Measurements from ENCODE around the gene DNAH11. TPM values are rescaled to one million over a fixed set of nuclear protein-coding genes. Genes with fewer than 3 reads are reported as not detected.
"Not testable (repeated sequence)": the region's sequence is repeated elsewhere in the genome, so short reads cannot be mapped to it uniquely, and the experiment has no call there.

The DNAH11 gene
- total RNA-seq, 1 donor from 2014 or later = 0.13 TPM

DNA sequence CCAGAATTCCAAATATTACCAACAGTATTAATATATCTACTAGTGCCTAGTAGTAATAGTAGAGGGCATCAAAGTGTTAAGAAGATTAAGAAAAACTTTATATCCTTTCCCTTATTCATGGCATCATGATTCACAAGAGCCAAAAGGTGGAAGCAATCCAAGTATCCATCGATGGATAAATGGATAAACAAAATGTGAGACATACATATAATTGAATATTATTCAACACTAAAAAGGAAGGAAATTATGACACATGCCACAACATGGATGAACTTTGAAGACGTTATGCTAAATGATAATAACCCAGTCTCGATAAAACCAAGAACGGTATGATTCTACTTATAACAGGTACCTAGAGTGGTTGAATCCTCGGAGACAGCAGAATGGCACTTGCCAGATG, 379.8 kb downstream of the DNAH11 start:
- peak in 1 of 2 donors; percentile 34 for DNase-seq (ENCODE audit: low read depth in 2 of 2)

DNA sequence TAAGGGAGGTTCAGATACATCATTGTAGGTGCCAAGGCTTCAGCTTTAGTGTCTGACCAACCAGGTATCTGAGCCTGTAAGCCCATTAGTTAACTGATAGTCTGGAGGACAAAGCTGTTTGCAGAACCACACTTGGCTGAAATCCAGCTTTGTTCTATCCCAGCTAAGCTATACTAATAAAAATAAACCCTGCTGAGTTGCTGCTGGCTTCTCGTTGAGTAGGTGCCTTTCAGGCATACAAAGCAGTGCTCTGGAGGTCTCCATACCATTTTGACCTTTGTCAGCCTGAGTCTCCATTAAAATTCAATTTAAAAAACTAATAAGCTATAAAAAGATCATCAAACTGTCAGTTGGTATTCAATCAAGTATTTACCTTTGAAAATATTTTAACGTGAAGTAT, 380.8 kb downstream of the DNAH11 start:
- peak; percentile 68 to 88 for DNase-seq (ENCODE audit: low read depth in 2 of 2)

DNA sequence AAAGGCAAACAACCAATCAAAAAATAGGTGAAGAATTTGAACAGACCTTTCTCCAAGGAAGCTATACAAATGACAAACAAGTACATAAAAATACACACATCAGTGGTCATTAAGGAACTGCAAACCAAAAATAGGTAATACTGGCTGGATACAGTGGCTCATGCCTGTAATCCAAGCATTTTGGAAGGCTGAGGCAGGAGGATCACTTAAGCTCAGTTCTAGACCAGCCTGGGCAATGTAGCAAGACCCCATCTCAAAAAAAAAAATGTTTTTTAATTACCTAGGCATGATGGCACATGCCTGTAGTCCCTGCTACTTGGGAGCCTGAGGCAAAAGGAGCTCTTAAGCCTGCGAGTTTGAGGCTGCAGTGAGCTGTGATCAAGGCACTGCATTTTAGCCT, 383.6 kb downstream of the DNAH11 start:
- DNase-seq (ENCODE audit: low read depth in 2 of 2) = no peak

DNA sequence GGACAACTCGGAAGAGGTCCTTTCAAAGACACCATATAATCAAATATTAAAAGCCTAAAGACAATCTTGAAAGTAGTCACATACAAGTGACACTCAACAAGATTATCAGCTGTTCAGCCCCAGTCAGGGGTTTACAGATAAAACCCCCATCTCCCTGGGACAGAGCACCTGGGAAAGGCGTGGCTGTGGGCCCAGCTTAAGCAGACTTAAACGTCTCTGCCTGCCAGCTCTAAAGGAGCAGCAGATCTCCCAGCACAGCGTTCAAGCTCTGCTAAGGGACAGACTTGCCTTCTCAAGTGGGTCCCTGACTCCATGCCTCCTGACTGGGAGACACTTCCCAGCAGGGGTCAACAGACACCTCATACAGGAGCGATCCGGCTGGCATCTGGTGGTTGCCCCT, 384.9 kb downstream of the DNAH11 start:
- no peak for DNase-seq (ENCODE audit: low read depth in 2 of 2)

DNA sequence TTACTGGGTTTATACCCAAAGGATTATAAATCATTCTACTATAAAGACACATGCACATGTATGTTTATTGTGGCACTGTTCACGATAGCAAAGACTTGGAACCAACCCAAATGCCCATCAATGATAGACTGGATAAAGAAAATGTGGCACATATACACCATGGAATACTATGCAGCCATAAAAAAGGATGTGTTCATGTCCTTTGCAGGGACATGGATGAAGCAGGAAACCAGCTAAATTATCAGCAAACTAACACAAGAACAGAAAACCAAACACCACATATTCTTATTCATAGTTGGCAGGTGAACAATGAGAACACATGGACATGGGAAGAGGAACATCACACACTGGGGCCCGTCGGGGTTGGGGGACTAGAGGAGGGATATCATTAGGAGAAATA, 390.5 kb downstream of the DNAH11 start:
- not testable (repeated sequence) for DNase-seq (ENCODE audit: low read depth in 2 of 2)

DNA sequence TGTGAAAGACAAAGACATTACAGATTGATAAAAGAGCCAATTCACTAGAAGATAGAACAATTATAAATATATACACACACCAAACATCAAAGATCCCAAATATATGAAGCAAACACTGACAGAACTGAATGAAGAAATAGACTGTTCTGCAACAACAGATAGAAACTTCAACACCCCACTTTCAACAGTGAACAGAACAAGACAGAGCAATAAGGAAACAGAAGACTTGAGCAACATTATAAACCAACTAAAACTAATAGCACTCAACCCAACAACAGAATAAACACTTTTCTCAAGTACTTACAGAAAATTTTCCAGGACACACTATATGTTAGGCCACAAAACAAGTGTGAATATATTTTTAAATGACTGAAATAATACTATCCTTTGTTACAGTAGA, 392.0 kb downstream of the DNAH11 start:
- no peak for DNase-seq (ENCODE audit: low read depth in 2 of 2)

DNA sequence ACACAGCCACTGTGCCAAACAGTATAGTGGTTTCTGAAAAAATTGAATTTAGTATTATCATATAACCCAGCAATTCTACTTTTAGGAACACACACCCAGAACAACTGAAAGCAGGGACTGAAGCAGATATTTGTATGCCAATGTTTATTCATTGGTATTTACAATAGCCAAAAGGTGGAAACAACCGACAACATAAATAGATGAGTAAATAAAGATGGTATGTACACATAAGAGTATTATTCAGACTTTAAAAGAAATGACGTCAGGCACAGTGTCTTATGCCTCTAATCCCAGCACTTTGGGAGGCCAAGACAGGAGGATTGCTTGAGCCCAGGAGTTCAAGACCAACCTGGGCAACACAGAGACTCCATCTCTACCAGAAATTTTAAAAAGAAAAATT, 395.6 kb downstream of the DNAH11 start:
- no peak for DNase-seq (ENCODE audit: low read depth in 2 of 2)

DNA sequence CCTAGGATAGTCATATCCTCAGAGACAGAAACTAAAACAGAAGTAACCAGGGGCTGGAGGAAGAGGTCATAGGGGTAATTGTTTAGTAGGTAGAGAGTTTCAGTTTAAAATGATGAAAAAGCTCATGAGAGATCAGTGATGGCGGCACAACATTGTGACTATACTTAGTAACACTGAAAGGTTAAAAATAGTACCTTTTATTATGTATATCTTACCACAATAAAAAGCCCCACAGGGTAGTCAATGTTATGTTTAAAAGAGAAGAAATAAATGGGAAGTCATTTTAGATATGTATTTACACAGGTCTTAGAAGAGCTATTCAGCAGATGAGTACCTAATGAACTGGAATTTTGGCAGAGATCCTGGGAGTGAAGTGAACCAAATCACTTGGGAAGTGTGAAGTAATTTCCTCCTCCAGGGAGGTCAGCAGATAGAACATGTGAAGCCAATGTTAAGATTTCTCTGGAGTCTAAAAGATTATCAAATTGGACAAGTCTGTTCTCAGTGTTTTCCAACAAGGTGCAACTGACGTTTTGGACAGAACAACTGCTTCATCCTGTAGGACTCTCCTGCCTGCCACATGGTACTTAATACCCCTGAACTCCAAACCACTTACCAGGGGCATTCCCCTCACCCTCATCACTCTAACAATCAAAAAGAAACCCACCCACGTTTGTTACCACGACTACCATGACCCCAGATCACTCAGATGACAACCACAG, 396.5 kb downstream of the DNAH11 start:
- peak in 1 of 2 donors; percentile 73 for DNase-seq (ENCODE audit: low read depth in 2 of 2)

DNA sequence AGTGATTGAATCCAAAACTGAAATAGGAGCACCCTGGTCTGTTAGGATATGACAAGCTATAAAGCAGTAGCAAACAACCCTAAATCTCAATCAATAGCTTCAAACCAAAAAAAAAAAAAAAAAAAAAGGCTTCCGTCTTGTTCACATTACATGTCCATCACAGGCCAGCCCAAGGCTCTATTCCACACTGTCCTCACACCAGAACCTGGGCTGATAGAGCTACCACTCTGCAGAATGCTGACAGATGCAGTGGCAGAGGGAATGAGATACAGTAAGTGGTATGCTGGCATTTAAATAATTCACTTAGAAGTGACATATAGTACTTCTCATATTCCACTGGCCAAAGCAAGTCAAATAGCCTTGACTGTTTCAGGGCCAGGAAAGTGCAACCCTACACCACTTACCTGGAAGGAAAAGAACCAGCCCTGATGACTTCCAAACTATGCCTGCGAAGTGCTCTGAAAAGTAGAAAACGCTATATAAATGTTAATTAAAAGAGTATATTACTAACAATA, 397.1 kb downstream of the DNAH11 start:
- DNase-seq (ENCODE audit: low read depth in 2 of 2) = no peak

DNA sequence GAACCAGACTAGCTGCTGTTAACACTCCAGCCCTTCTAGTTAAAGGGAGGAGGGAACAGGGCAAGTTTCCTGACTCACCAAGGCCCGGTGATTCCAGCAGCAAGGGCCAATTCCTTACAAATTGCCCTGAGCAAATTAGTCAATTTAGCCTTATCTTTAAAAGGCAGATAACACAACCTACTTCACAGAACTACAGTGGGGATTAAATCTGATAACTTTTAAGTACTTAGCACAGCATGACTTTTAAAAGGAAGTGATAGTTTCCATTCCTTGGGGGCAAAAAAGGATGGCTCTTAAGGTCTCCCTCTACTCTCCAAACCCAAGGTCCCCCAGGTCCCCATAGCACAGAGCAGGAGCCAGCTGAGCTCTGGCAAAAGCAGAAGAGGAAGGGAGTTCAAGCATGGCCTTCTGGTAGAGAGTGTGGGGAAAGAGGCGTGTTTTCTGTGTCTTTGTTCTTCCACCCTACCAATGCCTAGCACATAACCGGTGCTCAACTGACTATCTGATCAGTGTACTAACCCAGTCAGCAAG, 398.8 kb downstream of the DNAH11 start:
- no peak for DNase-seq (ENCODE audit: low read depth in 2 of 2)

DNA sequence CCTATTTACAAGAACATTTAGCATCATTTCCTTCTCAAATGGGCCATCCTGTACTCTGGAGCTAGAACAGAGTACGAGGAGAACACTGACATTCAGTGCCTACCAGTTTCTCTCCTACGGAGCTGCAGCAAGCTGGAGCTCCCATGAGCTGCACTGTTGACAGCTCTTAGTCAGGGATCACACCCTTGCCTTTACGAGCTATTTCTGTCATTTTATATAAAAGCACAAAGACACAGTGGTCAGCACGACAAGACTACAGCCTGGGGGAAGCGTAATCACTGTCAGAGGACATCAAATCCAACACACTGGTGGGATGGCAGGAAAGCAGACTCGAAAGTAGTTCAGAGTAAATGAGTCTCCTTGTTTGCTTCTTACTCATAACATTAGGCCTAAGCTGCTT, 400.1 kb downstream of the DNAH11 start:
- DNase-seq (ENCODE audit: low read depth in 2 of 2) = no peak

DNA sequence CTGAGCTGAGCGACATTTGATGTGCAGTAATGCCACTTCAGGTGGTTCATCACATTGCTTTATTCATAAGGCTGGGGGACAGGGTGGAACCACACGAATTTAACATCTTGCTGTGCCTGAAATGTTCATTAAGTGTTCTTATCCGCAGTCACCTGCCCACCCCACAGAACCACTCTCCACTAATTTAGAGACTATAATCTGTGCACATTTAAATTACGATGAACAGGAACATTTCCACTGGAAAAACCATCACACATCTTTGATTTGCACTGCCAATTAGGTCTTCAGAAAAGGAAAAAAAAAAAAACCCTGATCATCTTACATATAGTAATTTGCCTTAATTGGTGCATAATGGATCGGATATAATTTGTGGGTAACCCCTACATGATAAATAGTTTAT, 400.6 kb downstream of the DNAH11 start:
- DNase-seq (ENCODE audit: low read depth in 2 of 2) = no peak

DNA sequence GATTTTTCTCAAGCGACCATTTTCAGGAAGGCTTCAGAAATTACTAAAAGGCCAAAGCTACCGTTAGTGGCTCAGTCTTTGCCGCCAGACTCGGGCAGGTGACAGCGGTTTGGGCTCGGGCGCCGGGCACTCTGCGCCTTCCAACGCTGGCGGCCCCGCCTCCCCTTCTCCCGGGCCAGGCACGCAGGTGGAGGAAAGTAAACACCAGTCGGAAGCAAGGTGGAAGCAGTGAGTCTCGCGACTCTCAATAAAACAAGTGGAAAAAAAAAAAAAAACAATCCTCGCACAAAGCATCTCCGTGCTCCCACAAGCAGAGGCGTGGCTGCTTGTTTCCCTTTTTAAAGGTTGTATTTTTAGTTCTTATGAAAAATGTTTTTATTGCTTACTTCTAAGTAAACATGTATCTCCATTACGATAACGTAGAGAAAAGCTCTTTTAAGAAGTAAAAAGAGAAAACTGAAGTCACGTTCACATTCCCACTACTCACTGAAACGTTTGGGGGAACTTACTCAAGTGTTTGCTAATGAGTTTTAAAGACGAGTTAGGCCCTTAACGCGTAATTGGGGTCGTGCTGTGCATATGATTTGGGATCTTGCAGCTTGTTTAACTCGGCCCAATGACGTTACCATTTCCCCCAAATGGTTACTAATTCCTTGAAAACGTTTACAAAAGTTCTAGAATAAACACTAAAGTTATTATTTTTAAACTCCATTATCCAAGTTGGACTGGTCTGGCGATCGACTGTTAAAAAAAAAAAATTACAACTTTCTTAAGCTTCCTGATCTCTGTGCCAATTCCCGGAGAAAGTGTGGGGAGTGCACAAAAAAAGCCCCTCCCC, 402.0 kb downstream of the DNAH11 start:
- peak in 1 of 2 donors; percentile 34 for DNase-seq (ENCODE audit: low read depth in 2 of 2)

DNA sequence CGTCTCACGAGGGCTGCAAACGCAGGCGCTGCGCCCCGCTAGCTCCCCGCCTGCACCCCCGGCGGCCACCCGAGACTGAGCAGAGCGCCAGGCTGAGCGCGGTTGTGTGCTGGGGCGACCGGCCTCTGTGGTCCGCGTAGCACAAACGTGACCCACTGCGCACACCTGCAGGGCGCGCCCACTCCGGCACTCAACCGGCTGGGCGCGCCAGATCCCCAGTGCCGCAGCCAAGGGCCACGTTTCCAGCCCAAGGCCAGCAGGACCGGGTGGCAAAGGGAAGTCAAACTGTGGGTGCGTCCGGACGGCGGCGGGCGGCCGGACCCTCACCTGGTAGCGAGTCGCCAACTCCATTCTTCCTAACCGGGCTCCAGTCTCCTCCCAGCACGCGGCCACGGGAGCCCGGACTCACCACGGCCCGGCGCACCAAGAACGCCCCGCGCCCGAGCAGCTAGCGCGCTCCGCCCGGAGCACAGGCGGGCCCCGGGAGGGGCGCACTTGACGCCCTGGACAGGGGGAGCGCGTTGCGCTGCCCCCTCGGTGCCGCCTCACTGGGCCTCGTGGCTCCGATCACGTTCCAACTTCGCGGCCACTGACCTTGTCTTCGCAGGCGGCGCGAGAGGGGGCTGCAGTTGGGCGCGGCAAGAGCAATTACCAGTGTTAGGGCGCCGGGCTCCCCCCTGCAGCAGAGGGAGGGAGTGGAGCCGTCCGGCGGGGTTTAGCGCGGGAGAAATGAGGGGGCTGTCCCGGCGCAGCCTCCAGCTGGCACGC, 402.8 kb downstream of the DNAH11 start, which contains the start of gene CDCA7L:
Gene CDCA7L (minus strand): TSS at position 446 of the 768 bp plus-strand sequence. CDS start 95 bp downstream, at position 351.
- DNase-seq (ENCODE audit: low read depth in 2 of 2) = peak in 1 of 2 donors; percentile 81

DNA sequence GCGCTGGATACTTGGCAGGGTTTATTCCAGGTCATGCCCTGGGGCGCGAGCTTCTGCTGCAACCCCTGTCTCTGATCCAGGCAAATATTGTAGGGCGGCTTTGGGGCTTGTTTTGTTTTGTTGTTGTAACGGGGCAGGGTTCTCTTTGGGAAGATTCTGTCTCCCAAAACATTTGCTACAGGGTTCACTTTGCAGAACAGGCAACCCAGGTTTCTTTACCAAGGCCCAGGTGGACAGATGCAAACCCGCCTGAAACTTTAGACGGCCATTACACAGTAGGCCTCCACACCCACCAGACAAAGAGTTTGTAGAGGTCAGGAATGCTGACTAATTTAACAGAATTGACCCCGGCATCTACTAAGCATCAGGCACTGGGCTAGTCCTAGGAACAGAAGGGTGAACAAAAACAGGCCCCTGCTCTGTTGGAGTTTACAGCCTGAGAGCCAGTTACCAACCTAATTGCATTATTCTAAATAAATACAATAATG, 403.4 kb downstream of the DNAH11 start:
- no peak for DNase-seq (ENCODE audit: low read depth in 2 of 2)

DNA sequence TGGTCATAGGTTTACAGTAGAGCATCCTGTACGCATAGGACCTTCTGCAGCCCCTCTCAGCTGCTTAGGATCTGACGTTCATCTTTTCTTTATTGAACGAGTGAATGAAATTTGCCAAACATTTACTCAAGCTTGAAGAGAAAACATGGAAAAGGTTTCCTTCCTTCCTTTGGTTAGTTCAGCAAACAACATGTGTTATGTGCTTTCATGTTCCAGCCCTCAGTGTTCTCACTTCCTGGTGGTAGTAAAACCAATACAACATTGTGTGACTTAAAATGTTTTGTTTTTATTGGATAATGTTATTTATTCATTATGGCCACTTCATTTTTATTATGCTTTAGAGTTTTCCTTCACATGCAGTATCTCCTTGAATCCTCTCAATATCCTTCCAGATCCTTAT, 404.2 kb downstream of the DNAH11 start:
- DNase-seq (ENCODE audit: low read depth in 2 of 2) = peak in 1 of 2 donors; percentile 57

DNA sequence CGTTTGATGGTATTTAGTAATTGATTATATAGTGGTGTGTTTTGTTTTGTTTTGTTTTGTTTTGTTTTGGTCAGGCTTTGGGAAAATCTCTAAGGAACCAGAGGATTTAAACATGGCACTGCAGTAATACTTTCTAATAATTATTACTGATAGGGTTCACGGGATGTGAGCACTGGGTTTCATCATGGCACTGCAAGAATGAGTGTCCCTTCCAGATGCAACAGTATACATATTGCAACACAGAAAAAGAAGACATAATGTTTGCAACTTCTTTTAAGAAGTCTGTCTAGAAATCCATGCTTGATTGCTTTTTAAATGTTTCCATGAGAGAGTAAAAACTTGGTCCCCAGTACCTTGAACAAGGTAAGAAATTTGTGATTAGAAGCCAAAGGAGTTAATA, 405.1 kb downstream of the DNAH11 start:
- no peak for DNase-seq (ENCODE audit: low read depth in 2 of 2)

DNA sequence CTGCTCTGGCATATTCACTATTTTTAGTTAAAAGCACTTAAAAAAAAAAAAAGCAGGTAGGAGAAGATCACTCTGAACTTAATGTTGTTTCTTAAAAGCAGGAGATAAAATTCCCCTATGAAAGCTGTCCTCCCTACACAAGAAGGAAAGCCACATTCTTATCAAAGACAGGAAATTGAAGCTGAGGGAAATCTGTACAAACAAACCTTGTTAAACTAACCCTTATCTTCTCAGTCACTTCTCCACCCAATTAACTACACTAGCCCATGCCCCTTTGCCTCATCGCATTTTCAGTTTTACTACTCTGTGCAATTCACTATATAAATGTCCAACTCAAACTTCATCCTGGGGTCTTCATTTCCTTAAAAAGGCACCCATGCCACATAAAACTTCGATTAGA, 405.5 kb downstream of the DNAH11 start:
- no peak for DNase-seq (ENCODE audit: low read depth in 2 of 2)

DNA sequence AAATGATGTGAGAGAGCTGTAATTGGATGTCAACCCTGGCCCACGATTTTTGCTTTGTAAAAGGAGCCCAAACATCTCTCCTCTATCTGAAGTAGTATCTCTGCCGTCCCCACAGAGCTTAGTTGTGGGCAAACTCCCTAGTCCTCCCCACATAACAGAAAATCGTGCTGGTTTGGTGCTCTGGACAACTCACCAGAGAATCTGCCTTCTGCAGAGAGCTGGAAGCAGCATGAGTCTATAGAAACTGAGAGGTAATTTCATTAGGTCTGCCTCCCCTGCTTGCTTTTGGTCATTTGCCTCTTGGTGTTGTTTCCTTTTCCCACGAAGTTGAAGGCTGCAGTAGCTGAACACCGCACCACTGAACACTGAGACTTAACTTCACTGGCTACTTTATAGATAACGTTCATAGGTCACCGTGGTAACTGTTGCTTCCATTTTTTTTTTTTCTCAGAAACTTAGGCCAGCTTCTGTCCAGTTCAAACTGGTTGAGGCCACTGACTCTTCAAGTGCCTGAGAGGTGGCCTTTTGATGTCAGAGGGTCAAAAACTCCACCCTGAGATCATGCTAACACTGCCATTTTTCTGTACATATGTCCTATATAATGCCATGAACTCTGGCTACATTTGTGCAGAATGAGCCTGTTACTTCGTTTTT, 406.2 kb downstream of the DNAH11 start:
- no peak for DNase-seq (ENCODE audit: low read depth in 2 of 2)

All from dermis microvascular lymphatic vessel endothelial cell (primary cell).